ENCODE results near the gene NTSR1.

The NTSR1 gene

GRCh38 chr20:62806383-62807050, 97.9 kb downstream of the NTSR1 start:
- DNase-seq, result no peak

GRCh38 chr20:62807444-62808210, 99.0 kb downstream of the NTSR1 start:
- no peak for DNase-seq

GRCh38 chr20:62808211-62808865, 99.7 kb downstream of the NTSR1 start:
- DNase-seq, result no peak

GRCh38 chr20:62809530-62810428, 101.1 kb downstream of the NTSR1 start:
- no peak for DNase-seq

- no peak for DNase-seq
These were observed 102.7 kb downstream of the NTSR1 start for GRCh38 chr20:62811320-62811719.

GRCh38 chr20:62811720-62812119, 103.1 kb downstream of the NTSR1 start:
- no peak for DNase-seq

Data from NCI-H748 treated with DMSO at 0.1 percent for 48 hours (cell line).